NCI-H82 (cell line): ENCODE data around the gene AKAP12.
"Not testable (repeated sequence)": the region's sequence is repeated elsewhere in the genome, so short reads cannot be mapped to it uniquely, and the experiment has no call there.

Experiments used
- DNase-seq: peaks from one replicate; lab custom pipeline; 2025; lab: John Stamatoyannopoulos, UW

Gene AKAP12

DNA sequence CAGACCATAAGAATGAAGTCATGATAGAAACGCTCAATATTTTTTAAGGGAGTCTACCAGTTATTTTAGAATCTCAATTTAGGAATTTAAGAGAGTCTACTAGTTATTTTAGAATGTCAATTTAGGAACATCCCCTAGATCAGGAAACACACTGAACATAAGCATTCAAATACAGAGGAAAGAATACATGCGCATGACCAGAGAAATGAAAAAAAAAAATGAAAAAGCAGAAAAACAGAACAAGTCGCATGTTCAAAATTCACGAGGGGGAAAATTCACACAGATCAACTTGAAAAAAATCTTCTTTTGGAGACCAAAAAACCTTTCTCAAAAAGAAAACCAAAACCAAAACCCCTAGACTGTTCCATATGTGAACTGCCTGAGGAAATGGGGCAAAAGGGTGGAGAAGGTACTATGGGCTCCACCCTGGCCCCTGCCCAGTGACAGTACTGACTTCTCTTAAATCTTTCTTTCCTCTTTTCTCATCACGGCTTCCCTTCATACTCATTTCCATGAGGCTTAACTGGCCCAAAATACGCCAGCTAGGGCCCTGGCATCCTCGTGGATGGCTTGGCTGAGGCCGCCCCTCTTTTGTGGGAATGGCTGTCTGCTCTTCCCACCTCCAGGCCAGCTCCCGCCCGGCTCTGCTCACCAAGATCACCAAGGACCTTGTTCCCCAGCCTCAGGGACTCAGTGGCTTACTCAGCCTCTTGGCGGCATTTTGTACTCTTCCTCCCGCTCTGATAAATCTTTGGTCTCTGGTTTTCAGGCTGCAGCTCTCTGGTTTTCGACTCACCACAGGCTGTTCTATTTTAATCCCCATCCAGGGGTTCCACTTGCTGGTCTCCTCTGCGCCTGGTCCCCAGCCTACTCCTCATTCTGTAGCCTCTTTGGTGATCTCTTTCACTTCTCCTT is 140.4 kb downstream of the AKAP12 start:
- no peak for DNase-seq

DNA sequence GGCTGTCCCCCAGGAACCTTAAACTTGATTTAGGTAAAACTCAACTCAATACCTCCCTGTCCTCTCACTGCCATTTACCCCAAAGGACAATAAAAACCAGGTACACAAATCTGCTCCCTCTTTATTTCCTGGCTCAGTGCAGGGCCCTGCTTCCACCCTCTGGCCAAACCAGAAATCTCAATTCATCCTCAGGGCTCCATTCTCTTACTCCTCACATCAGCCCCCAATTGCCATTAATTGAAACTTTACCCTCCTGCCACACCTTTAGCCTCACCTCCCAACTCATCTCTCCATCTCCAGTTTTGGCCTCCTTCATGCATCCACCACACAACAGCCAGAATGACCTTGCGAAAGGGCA is 141.1 kb downstream of the AKAP12 start:
- no peak for DNase-seq

DNA sequence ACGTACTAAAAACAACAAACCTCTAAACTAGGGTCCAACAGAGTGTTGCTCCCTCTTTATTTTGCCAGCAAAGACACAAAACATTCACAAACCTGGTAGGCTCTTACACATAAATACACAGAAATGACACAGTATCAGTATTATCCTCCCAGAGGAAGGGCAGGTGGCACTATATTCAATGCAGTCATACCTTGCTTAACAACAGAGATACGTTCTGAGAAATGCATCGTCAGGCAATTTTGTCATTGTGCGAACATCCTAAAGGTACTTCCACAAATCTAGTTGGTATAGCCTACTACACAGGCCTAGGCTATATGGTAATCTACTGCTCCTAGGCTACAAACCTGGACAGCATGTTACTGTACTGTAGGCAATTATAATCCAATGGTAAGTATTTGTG is 142.0 kb downstream of the AKAP12 start:
- no peak for DNase-seq

DNA sequence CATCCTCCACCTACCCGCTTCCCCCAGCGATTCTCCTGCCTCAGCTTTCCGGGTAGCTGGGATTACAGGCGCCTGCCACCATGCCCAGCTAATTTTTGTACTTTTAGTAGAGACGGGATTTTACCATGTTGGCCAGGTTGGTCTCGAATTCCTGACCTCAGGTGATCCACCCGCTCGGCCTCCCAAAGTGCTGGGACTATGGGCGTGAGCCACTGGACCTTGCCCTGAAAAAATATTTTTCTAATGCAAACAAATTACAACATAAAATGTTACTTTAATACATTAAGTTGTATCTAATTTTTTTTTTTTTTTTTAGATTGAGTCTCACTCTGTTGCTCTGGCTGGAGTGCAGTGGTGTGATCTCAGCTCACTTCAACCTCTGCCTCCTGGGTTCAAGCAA is 142.9 kb downstream of the AKAP12 start:
- DNase-seq: not testable (repeated sequence)

DNA sequence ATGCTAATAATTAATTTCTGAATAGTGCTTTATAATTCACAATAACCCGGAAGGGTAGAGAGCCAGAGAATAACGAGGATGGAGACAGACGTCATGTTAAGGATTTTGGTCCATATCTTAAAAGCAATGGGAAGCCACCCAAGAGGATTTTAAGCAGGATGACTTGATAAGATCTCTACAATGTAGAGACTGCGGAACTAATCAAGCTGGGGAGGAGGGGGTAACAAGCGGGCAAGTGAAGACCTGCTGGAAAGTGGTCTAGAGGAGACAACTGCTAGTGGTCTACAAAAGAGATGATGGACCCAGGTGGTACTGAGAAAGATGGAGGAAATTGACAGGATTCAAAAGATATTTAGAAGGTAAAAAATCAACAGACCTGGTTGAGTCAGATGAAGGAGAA is 144.4 kb downstream of the AKAP12 start:
- no peak for DNase-seq

DNA sequence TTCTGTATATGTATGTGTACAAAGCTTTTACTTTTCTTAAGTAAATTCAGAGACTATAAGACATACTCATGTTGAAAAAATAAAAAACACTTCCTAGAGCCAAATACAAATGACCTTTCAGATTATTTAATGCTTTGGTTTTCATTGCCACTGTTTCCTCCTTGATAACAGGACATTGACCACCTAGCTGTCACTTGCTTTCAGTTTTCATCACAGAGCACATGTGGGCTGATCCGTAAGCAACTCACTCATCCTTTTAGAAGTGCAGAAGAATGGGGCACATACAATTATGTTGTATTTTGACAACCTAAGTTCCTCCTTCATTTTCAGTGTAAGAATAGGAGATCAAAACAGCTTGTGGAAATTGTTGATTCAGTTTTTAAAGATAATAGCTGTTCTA is 145.4 kb downstream of the AKAP12 start:
- no peak for DNase-seq

DNA sequence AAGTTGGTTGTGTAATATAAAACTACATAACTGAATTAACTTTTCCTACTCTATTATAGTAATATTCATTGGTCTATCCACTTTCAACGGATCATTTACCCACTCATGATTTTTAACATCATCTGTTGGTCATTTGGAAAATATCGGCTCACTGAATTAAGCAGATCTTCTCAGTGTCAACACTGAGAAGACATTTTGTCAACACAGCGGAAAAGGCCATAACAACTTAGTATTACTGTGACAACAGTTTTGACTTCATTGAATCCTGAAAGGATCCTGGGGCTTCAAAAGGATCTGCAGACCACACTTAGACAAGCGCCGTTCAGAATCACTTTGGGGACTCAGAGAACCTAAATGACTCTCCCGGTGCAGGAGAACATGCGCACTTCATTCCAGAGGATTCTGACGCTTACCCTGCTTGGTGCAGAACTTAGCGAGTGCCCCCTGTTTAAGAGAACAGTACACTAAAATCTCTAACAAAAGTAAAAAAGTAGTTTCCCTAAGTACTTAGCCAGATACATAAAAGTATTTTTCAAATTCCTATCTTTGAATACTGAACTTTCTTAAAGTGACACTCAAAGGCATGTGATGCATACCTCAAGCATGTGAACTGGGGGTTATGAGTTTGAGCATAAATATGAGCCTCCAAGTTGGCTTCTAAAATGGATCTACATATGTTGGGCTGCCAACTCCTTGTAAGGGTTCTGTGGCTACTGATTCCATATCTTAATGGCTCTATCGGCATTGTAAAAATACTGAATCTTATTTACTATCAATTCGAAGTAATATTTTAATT is 147.6 kb downstream of the AKAP12 start:
- no peak for DNase-seq

DNA sequence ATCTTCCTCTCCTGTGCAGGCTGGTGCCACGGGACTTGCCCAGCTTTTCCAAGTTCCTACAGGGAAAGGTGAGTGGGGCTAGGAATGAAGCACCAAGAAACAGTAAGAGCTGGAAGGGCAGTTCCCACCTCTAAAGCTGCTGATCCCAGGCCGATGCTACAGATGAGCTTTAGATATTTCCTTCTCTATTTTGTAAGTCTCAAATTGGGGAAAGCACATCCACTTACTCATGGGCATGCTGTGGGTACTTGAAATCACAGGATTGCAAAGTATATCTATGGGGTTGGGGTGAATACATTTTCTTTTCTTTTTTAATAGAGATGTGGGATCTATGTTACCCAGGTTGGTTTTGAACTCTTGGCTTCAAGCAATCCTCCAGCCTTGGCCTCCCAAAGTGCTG is 148.5 kb downstream of the AKAP12 start:
- no peak for DNase-seq

DNA sequence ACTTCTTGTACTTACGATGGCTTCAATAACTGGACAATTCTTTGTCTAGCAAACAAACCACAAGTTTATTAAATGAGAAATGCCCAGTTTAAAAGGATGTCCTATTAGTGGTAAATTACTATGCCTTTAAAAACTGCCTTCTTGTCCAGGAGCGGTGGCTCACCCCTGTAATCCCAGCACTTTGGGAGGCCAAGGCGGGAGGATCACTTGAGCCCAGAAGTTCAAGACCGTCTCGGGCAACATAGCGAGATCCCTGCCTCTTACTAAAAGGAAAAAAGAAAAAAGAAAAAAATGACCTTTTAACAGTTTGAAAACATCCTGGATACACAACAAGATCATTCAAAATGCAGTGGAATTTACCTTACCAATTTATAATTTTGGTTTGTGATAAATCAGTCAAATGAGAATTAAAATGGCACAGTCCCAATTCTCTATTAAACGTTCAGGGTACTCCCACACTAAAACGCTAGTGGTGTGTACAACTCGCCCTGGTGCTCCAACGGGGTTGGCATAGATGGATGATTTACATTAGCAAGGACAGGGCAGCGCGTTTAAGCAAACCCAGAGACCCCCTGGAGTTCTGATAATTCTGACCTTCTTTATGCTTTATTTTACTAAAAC is 149.3 kb downstream of the AKAP12 start:
- peak; percentile 76 for DNase-seq

DNA sequence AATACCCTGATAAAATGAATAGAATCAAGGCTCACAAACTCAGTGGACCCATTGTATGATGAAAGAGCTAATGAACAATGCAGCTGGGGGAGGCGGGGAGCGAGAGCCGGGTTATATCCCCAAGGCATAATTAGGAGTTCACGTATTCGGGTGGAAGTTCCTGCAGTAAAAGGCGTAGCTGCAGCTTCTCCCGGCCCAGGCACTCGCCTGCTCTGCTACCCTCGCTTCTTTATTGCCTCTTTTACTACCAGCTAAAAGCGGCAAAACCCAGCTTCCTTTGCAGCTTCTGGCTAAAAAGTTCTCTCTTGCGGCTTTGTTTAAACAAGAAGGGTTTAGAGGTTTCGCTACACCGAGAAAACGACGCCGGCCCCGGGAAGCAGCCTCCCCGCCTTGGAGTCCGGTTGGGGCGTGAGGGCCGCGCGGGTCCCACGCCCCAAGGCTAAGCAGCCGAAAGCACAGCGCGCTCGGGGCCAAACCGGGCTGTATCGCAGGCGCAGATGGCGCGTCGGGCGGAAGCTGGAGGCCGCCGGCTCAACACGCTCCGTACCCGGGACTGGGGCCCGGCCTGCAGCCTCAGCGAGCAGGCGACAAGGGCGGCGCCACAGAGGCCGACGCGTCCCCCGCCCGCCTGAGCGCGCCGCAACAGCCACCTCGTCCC is 150.0 kb downstream of the AKAP12 start:
- peak; percentile 78 for DNase-seq

DNA sequence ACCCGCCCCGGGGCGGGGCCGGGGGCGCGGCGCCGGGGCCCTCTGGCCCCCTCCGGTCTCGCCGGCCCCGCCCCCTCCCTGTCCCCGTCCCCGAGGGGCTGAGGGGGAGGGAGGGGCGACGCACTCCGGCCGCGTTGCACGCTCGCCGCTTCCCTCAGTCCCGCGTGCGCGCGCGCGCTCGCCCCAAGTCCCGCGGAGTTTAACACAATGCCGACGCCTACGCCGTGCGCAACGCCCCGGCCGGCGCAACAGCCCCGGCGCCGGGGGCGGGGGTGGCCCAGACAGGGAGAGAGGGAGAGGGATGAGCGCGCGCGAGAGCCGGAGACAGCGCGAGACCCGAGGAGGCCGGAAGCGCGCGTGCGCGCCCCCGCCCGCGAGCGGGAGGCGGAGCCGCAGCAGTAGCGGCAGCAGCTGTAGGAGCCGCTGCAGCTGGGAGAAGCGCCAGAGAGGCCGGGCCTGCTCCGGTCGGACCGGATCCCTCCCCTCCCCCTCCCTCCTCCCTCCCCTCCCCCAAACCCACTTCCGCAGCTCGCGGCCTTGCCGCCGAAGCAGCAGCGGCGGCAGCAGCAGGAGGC is 150.6 kb downstream of the AKAP12 start:
- peak; percentile 99 for DNase-seq

DNA sequence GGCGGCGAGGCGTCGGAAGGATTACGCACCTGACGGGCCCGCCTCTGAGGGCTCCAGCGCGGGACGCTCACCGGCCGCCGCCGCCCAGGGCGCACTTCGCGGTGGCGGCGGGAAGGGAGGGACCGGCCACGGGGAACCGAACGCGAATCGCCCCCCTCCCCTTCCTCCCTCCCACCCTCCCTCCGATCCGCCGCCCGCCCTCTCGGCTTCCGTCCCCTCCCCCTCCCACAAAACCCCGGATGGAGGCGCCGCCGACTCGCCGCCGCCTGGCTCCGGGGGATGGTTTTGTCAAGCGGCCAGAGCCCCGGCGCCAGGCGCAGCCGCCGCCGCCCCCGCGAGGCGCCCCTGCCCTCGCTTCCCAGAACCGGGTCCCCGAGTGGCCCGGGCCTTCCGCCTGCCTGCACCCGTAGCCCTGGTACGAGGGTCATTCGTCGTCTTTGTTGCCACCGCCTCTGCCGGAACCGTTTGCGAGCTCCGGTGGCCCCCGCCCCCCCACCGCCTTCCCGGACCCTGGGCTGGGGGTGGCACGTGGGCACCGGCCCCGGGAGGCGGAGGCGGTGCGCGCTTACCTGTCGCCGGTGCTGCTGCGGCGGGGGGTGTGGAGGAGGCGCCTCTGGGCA is 151.2 kb downstream of the AKAP12 start:
- peak; percentile 84 for DNase-seq

DNA sequence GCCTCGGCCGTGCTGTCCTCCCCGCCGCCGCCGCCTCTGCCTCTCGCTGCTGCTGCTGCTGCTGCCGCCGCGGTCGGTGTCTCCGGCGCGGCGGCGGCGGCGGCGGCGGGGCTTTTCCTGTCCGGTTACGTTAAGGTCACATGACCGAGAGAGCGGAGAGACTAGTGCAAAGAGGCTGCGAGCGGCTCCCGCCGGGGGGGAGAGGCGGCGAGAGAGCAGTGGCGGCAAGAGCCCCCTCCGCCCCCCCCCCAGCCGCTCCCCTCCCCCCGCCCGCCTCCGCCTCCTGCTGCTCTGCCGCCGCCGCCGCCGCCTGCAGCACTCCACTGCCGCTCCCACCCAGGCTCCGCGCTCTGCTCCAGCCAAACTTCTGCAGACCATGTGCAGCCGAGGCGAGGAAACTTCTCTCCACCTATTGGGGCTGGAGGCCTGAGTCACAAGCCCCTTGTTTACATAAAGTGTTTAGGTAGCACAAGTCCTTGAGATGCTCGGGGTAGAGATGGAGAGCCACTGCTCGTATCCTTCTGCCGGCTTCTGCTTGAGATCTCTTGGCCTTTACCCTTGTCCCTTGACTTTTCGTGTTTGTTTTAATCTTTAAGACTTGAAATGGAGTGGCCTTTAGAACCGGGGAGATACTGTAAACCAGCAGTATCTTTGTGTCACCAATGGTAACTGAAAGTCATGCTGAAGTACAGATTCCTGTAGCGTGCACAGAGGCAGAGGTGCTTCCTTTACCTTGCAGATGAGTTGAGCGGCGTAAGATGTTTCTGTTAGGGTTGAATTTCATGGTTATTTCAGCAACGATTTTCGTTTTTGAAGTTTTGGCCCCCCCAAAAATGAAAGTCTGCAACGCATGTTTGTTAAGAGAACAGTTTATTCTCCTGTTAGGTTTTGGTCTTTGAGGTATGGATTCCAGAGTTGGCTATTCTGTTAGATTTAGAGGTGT is 152.0 kb downstream of the AKAP12 start, which contains the start of gene ZBTB2:
Gene ZBTB2 (minus strand): TSS at position 89 of the 943 bp plus-strand sequence. CDS start 17,922 bp downstream, outside the sequence.
- peak; percentile 86 for DNase-seq

DNA sequence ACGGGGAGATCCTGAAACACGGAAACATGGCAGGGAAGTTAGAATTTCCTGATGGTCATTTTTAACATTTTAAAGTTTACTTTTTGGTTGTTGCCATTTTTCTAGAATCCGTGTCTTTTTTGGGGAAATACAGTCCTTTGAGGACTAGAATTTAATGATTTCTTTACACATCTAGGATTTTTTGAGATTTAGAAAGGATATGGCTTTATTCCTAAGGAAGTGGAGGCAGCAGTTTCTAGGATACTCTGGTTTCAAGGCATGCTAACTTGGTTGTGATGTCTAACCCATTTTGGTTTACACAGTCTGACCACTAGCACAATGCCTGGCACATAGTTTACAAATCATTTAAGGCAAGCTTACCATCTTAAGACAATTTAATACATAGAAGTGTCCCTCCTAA is 152.7 kb downstream of the AKAP12 start:
- no peak for DNase-seq

DNA sequence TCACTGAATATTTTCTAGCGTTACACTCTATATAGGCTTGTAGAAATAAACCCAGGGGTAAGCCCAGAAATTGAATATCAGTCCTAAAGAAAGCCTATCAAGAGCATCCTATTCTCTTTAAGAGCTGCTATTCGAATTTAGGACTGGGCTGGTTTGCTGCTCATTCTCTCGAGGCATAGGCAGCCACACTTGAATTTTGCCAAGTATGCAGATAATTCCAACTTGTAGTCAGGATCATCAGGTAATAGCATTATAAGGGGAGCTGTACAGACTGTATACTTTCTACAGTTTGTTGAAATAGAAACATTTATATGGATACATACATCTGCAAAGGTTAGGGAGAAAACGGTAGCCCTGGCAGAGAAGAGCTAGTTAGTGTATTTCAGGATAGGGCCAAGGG is 153.6 kb downstream of the AKAP12 start:
- DNase-seq: no peak

DNA sequence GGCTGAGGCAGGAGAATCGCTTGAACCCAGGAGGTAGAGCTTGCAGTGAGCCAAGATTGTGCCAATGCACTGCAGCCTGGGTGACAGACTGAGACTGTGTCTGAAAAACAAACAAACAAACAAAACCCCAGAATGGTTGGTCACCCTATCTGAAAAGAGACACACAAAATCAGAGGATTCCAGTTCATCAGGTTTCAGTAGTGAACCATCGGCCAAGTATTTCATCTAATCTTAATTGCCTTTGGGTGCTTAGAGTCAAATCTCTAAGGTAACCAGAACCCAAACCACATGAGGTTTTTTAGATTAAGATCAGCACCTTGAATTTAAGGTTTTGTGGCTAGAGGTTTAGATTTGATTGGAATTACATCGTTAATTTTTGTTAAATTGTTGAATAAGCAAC is 159.9 kb downstream of the AKAP12 start:
- peak; percentile 17 for DNase-seq

DNA sequence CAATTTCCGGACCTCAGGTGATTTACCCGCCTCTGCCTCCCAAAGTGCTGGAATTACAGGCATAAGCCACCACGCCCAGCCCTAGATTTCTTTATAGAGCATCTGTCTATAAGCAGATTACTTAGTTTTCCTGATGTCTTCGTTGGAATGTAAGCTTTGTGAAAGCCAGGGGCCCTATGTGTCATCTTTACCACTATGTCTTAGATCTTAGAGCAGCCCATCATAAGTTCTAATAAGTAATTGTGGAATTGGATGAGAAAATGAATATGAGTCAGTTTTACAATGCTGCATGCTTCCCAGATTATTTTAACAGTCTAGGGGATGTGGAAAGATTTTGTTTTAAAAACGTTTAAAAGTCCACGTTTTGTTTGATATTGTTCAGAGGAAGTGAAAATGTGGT is 160.7 kb downstream of the AKAP12 start:
- peak; percentile 79 for DNase-seq

DNA sequence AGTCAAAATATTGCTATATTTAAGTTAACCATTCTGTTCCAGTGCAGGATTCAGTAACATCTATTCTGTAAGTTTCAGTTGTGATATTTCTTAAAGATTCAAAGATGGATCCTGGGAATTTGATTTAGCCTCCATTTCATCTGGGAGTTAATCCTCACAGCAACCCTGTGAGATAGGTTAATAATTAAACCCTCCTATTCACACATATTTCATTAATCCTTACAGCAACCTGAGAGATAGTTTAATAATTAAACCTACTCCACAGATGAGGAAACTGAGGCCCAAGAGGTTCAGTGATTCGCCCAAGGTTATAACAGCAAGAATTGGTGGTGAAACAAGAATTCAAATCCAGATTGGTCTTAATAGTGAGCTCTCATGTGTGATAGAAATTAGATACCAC is 162.5 kb downstream of the AKAP12 start:
- DNase-seq: no peak

DNA sequence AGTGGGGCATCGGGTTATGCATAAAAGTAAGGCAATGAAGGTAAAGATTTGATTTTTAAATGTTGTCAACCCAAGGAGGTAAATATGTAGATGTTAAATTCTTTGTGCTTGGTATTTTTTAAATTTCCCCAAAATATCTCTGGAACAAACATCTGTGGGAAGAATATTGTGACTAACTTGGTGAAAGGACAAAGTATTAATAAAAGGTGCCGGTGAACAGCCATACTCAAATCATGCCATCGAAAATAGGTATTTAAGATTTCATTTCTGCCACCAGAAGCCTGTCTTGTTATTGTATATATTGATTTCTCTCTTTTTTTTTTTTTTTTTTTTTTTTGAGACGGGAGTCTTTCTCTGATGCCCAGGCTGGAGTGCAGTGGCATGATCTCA is 164.1 kb downstream of the AKAP12 start:
- DNase-seq: no peak
